ENCODE results near the gene KRT74. TPM values are rescaled to one million over a fixed set of nuclear protein-coding genes. Genes with fewer than 3 reads are reported as not detected.

Gene KRT74
- total and polyA plus RNA-seq, 10 of the 15 experiments (the other 5 are each of a cell fraction or from before 2014, with no cell fraction given): not detected

- TF ChIP-seq RELA (IDR thresholded peaks at IDR 0.05; ENCODE audit: borderline replicate concordance, partially characterized antibody) (no peak), GABPA (IDR thresholded peaks at IDR 0.05; ENCODE audit: low read depth) (no peak), TAF1 (IDR thresholded peaks at IDR 0.05; ENCODE audit: borderline replicate concordance, low read depth, low read length) (no peak), CTCF (IDR thresholded peaks at IDR 0.05 in 2 of 3, conservative IDR thresholded peaks at IDR 0.05 in 1 of 3; ENCODE audit: control insufficient read depth in 2 of 3, extremely low read depth in 1 of 3, insufficient read depth in 1 of 3, low read depth in 3 of 3, low read length in 3 of 3) (no peak), ZNF687 (IDR thresholded peaks at IDR 0.05) (no peak), SREBF1 (IDR thresholded peaks at IDR 0.05; ENCODE audit: low read length) (no peak), POLR2AphosphoS5 (IDR thresholded peaks at IDR 0.05; ENCODE audit: low read length) (no peak), CBX3 (IDR thresholded peaks at IDR 0.05; ENCODE audit: borderline replicate concordance, low read depth) (no peak), E2F8 (IDR thresholded peaks at IDR 0.05; ENCODE audit: low read depth, partially characterized antibody) (no peak)
- no peaks in the 10 kb centered on the region for H3K79me2 ChIP-seq (ENCODE audit: control insufficient read depth, insufficient read depth, low read length)
- ATAC-seq (no peak), DNase-seq (ENCODE audit: low read depth, low spot score) (no peak), FAIRE-seq (no peak)
- CTCF ChIA-PET: no interaction called here
- SMC1A ChIA-PET (ENCODE audit: uncharacterized antibody, unreplicated experiment): no interaction called here
- no peaks in the 10 kb centered on the region for H3K4me1 ChIP-seq (ENCODE audit: control insufficient read depth, insufficient read depth, low read length)
- POLR2A ChIA-PET: no interaction called here
- H2AFZ ChIP-seq (ENCODE audit: control insufficient read depth, low read depth, low read length): no peak overlapping the region
- H3K4me3 ChIP-seq: no peak overlapping the region
- no peaks in the 10 kb centered on the region for H4K20me1 ChIP-seq (ENCODE audit: control insufficient read depth, insufficient read depth)
- no peak overlapping the region for H3K4me2 ChIP-seq (ENCODE audit: control insufficient read depth, insufficient read depth)
- no TSS peak for BruUV-seq (replicated peaks)
- in situ Hi-C loops (cut with MboI) (no loop called here), intact Hi-C loops (cut with micrococcal nuclease; ENCODE audit: unreplicated experiment) (no loop called here)
- RAD21 ChIA-PET (ENCODE audit: unreplicated experiment): no interaction called here
- no peak overlapping the region for H3K27ac ChIP-seq (ENCODE audit: control insufficient read depth, insufficient read depth)
- H3K9ac ChIP-seq (ENCODE audit: control insufficient read depth, insufficient read depth, low read length): no peak overlapping the region
- no peaks in the 10 kb centered on the region for H3K9me3 ChIP-seq (replicated peaks; ENCODE audit: control insufficient read depth, insufficient read depth, low read length)
- H3K36me3 ChIP-seq (ENCODE audit: control insufficient read depth in 2 of 2, insufficient read depth in 2 of 2, low read length in 1 of 2): no peaks in the 10 kb centered on the region
- H3K27me3 ChIP-seq (replicated peaks in 1 of 2; ENCODE audit: control insufficient read depth in 2 of 2, insufficient read depth in 2 of 2, low read length in 1 of 2): peaks cover 0 to 4% of the 10 kb centered on the region in 2 experiments; a peak in 1 of 4 replicates
Observed at GRCh38 chr12:52542157-52542556, 31.5 kb downstream of the KRT74 start.
